Activated T-cell treated with anti-CD3 and anti-CD28 coated beads, Interleukin-2, amount 50 U/mL, for 72 hours (primary cell): Measurements from ENCODE around the gene RUVBL2. TPM values are rescaled to one million over a fixed set of nuclear protein-coding genes. Genes with fewer than 3 reads are reported as not detected.
A peak's percentile ranks its signal among the peaks of the same experiment; 100 is the strongest.

Experiments used
- ATAC-seq, 2 donors: fragments of 150-1000 bp; cut with Tn5 transposase; replicated peaks in 1 of 2; 2 replicates each; pipeline ENCODE4 v1.10.0; 2021; ENCODE audit warnings: moderate library complexity in 2 of 2, mild to moderate bottlenecking in 1 of 2
- DNase-seq, 2 donors: peaks; one replicate each; pipeline ENCODE4 v3.0.0; 2021 to 2022; ENCODE audit warnings: mixed read lengths in 1 of 2
- H3K27ac Mint-ChIP-seq: one replicate; pipeline ENCODE4 v1.8.0; 2022; ENCODE audit warnings: mild to moderate bottlenecking, moderate library complexity, mixed read lengths
- H3K27me3 Mint-ChIP-seq: one replicate; pipeline ENCODE4 v1.8.0; 2022; ENCODE audit warnings: low read depth, mixed read lengths
- H3K36me3 Mint-ChIP-seq, 2 donors: one replicate each; pipeline ENCODE4 v1.8.0; 2022; ENCODE audit warnings: mixed read lengths in 2 of 2, mild to moderate bottlenecking in 1 of 2; ENCODE audit not compliant: insufficient read depth in 2 of 2
- H3K4me1 Mint-ChIP-seq: one replicate; pipeline ENCODE4 v1.8.0; 2022; ENCODE audit warnings: low read depth, mixed read lengths
- H3K4me3 Mint-ChIP-seq, 2 donors: one replicate each; pipeline ENCODE4 v1.8.0; 2022; ENCODE audit warnings: mild to moderate bottlenecking in 2 of 2, mixed read lengths in 2 of 2, moderate library complexity in 2 of 2
- H3K9me3 Mint-ChIP-seq, 2 donors: one replicate each; pipeline ENCODE4 v1.8.0; 2022; ENCODE audit warnings: mixed read lengths in 2 of 2
- total RNA-seq, 2 donors: library from RNA; stranded (reverse); gene quantifications; one replicate each; pipeline ENCODE4 v1.2.3, GENCODE V29; 2022

The RUVBL2 gene
- total RNA-seq, 2 donors from 2014 or later, result 83.4 to 92.5 TPM

DNA sequence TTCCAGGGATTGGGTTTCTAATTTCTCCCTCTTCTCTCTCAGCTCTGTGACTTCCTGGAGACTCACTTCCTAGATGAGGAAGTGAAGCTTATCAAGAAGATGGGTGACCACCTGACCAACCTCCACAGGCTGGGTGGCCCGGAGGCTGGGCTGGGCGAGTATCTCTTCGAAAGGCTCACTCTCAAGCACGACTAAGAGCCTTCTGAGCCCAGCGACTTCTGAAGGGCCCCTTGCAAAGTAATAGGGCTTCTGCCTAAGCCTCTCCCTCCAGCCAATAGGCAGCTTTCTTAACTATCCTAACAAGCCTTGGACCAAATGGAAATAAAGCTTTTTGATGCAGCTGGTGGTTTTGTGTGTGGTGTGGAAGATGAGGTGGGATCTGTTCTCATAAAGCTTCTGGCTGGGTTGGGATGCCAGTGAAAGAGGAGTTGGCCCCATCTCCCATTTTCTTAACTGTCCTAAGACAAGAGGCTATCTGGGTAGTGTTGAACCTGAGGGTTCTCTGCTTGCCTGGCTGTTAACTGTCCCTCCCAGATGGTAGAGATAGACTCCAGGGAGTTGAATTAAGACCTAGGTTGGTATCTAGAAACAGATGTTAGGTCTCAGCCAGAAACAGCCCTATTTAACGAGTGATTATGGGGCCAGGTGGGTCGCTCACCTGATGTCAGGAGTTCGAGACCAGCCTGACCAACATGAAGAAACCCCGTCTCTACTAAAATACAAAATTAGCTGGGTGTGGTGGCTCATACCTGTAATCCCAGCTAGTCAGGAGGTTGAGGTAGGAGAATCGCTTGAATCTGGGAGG lies 26.9 kb upstream of the RUVBL2 start:
- Mint-ChIP-seq H3K9me3 (no peaks in the 10 kb centered on the region), H3K4me1 (peaks cover 67% of the 10 kb centered on the region), H3K27ac (peak overlapping the region; percentile 100), H3K4me3 (peak overlapping the region; percentile 94 to 100), H3K36me3 (peaks cover 7 to 17% of the 10 kb centered on the region in 2 donors), H3K27me3 (no peaks in the 10 kb centered on the region)
- ATAC-seq, result no peak
- peak in 1 of 2 donors; percentile 22 for DNase-seq

DNA sequence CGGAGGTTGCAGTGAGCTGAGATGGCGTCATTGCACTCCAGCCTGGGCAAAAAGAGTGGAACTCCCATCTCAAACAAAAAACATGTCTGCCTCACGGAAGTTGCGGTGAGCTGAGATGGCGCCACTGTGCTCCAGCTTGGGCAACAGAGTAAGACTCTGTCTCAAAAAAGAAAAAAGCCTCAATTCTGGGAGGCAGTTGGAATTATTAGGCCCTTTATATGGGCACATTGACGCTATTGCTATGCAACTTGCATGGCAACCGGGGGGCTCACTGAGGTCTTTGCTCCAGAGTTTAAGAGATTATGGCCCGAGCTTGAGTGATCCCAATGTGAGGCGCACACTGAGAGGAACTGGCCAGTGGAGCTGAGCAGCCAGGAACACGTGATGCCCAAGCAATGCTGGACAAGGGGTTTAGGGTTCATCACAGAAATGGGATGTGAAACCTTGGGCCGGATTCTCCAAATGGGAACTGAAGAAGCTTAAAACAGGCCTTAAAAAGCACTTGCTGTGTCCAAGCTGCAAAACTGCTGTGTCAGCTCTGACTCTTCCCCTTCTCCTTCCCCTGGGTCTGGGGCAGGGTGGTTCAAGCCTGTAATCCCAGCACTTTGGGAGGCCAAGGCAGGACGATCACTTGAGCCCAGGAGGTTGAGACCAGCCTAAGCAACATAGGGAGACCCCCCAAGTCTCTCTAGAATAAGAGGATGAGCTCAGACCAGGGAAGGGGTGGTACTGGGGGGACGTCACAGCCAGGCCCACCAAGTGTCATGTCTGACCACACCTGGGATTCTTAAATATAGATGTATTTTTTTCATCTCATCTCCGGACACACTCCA lies 26.1 kb upstream of the RUVBL2 start:
- no peak for ATAC-seq
- peaks cover 59% of the 10 kb centered on the region for H3K4me1 Mint-ChIP-seq
- H3K27me3 Mint-ChIP-seq, result no peaks in the 10 kb centered on the region
- H3K27ac Mint-ChIP-seq, result peak overlapping the region; percentile 100
- H3K9me3 Mint-ChIP-seq, result no peaks in the 10 kb centered on the region
- H3K36me3 Mint-ChIP-seq, result peaks cover 7 to 17% of the 10 kb centered on the region in 2 donors
- peak overlapping the region; percentile 94 to 100 for H3K4me3 Mint-ChIP-seq
- peak in 1 of 2 donors; percentile 18 for DNase-seq

DNA sequence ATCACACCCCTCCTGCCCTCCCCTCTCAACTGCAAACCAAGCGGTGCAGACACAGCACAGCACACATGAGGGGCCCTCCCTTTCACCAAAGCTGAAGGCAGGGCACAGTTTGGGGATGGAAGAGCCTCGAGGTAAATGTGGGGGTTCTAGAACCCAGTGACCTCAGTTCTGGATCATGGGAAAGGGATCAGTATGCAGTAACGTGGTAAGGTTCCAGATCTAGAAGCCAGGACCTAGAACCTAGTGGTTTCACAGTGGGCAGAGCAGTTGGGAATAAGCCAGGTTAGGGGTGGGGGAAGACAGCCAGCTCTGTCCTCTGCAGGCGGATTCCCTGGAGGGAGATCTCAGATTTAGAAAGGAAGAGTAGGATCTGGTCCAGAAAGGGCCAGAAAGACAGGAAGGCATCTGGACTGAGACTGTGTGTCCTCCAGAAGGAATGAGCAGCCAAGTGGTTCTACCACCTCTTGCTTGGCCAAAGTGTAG lies 25.5 kb upstream of the RUVBL2 start:
- Mint-ChIP-seq H3K27ac (peak overlapping the region; percentile 9), H3K4me1 (peaks cover 52% of the 10 kb centered on the region), H3K27me3 (no peaks in the 10 kb centered on the region), H3K9me3 (no peaks in the 10 kb centered on the region), H3K36me3 (peaks cover 9 to 19% of the 10 kb centered on the region in 2 donors), H3K4me3 (peak overlapping the region in 1 of 2 donors; percentile 28)
- DNase-seq, result no peak
- no peak for ATAC-seq

DNA sequence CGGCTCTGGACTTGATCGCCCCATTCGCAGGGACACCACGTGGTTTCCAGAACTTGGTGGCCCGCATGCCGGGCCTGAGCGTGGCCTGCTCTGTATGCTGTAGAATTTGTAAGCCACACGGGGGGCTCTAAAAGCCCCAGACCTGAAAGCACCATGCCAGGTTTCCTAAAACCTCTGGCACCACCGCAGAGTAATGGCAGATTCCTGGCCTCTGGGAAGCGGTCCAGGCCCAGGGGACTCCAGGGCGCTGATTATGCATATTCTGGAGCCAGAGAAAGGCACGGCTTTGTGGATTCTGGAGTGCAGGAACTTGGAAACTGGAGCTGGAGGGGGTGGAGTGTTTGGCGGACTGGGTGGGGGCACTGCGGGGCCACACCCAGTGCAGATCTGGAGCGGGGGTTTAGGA lies 24.9 kb upstream of the RUVBL2 start:
- ATAC-seq, result no peak
- H3K4me1 Mint-ChIP-seq, result peaks cover 46% of the 10 kb centered on the region
- no peaks in the 10 kb centered on the region for H3K9me3 Mint-ChIP-seq
- peak overlapping the region; percentile 59 for H3K27ac Mint-ChIP-seq
- no peaks in the 10 kb centered on the region for H3K27me3 Mint-ChIP-seq
- peaks cover 9 to 19% of the 10 kb centered on the region in 2 donors for H3K36me3 Mint-ChIP-seq
- H3K4me3 Mint-ChIP-seq, result no peak overlapping the region
- DNase-seq, result no peak

DNA sequence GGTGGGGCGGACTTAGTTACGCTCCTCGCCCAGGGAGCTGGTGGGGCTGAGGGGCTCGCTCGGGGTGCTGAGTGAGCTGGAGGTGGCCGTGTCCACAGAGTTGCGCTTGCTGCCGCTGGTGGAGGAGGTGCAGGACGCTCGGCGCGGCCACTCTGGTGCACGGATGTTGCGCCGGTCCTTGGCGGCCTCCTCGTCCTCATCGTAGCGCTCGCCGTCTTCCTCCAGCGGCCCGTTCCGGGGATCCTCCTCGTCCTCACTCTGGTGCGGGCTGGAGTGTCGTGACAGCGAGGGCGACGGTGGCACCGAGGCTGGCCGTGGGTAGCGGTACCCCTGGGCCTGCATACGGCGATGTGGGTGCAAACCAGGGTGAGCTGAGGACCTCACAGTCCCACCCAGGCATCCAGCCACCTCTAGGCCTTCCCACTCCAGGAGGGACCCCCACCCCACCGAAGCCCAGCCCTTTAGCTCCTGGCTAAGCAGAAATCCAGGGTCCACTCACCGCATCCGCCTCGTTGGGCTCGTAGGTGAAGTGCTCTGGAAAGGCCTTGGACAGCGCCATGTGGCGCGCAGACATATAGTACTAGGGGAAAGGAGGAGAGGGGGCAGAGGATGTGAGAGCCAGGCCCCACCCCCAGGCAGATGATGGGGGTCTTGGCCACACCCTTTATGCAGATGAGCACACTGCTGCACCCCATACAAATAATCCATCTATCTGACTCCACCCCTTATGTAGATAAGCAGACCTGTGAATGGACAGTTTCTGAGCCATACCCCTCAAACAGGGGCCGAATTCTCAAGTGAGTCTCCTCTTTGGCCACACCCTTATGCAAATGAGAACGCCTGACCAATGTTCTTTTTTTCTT lies 24.2 kb upstream of the RUVBL2 start:
- ATAC-seq (peak; percentile 3), DNase-seq (peak in 1 of 2 donors; percentile 16)
- Mint-ChIP-seq H3K27me3 (no peaks in the 10 kb centered on the region), H3K4me3 (no peak overlapping the region), H3K27ac (no peak overlapping the region), H3K9me3 (no peaks in the 10 kb centered on the region), H3K36me3 (peaks cover 9 to 19% of the 10 kb centered on the region in 2 donors), H3K4me1 (peaks cover 40% of the 10 kb centered on the region)

- Mint-ChIP-seq H3K9me3 (no peaks in the 10 kb centered on the region), H3K27me3 (no peaks in the 10 kb centered on the region), H3K27ac (peak overlapping the region; percentile 19), H3K36me3 (peaks cover 9 to 19% of the 10 kb centered on the region in 2 donors), H3K4me3 (no peak overlapping the region), H3K4me1 (peaks cover 35% of the 10 kb centered on the region)
- ATAC-seq, result no peak
- DNase-seq, result no peak
Observed at GRCh38 chr19:48970139-48970766, 23.4 kb upstream of the RUVBL2 start.

DNA sequence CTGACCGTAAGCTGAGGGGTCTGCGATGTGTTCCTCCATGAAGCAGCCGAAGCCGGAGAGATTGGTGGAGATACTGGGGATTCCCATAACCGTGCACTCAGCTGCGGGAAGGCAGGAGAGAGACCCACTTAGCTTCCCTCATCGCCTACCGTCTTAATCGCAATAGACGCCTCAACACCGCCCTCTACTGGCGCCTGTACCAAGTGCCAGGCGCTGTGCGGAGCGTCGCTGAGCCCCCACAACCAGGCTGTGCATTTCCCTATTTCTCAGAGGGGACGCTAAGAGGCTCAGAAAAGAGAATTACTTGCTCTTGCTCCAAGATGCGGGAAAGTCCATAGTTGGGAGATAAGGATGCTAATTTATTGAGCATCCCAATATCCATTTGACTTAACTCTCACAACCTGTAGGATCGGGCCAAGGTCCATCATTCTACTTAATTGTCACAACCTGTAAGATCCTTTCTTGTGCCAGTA lies 22.7 kb upstream of the RUVBL2 start:
- Mint-ChIP-seq H3K36me3 (peaks cover 9 to 13% of the 10 kb centered on the region in 2 donors), H3K27ac (no peak overlapping the region), H3K9me3 (no peaks in the 10 kb centered on the region), H3K4me3 (peak overlapping the region in 1 of 2 donors; percentile 29), H3K4me1 (peaks cover 33% of the 10 kb centered on the region), H3K27me3 (no peaks in the 10 kb centered on the region)
- ATAC-seq (peak; percentile 48 to 51), DNase-seq (peak; percentile 85 to 87)

GRCh38 chr19:48975947-48976847 lies 17.5 kb upstream of the RUVBL2 start:
- Mint-ChIP-seq H3K27me3 (no peaks in the 10 kb centered on the region), H3K36me3 (peaks cover 2 to 5% of the 10 kb centered on the region in 2 donors), H3K9me3 (no peaks in the 10 kb centered on the region), H3K4me3 (no peak overlapping the region), H3K27ac (no peak overlapping the region), H3K4me1 (peaks cover 10% of the 10 kb centered on the region)
- peak; percentile 57 to 74 for ATAC-seq
- peak in 1 of 2 donors; percentile 52 for DNase-seq

- H3K9me3 Mint-ChIP-seq, result no peaks in the 10 kb centered on the region
- DNase-seq (no peak), ATAC-seq (no peak)
- H3K27me3 Mint-ChIP-seq, result no peaks in the 10 kb centered on the region
- H3K4me3 Mint-ChIP-seq, result no peak overlapping the region
- peaks cover 2 to 5% of the 10 kb centered on the region in 2 donors for H3K36me3 Mint-ChIP-seq
- no peak overlapping the region for H3K27ac Mint-ChIP-seq
- H3K4me1 Mint-ChIP-seq, result peaks cover 10% of the 10 kb centered on the region
Observed at GRCh38 chr19:48977061-48977460, 16.6 kb upstream of the RUVBL2 start.

DNA sequence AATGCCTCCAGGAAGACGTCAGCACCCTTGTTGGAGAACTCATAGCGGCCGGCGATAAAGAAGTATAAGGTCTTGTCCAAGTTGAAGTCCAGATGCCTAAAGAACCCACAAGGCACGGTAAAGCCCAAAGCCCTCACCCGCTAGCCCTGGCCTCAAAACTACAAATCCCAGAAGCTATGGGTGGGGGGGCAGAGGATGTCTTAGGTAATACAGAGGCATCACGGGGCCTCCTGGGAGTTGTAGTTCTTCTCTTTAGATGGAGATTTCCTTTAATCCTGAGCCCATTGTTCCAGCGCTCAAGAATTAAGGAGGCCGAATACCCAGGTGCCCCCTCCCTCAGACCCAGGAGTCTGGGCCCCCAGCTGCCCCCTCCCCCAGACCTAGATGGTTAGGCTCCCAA lies 11.4 kb upstream of the RUVBL2 start:
- Mint-ChIP-seq H3K4me3 (no peak overlapping the region), H3K27ac (no peak overlapping the region), H3K36me3 (peaks cover 0 to 4% of the 10 kb centered on the region in 2 donors), H3K4me1 (peaks cover 3% of the 10 kb centered on the region), H3K27me3 (no peaks in the 10 kb centered on the region), H3K9me3 (no peaks in the 10 kb centered on the region)
- DNase-seq (no peak), ATAC-seq (no peak)

- Mint-ChIP-seq H3K36me3 (peaks cover 3 to 5% of the 10 kb centered on the region in 2 donors), H3K27me3 (no peaks in the 10 kb centered on the region), H3K9me3 (no peaks in the 10 kb centered on the region), H3K27ac (no peak overlapping the region), H3K4me1 (peaks cover 15% of the 10 kb centered on the region), H3K4me3 (no peak overlapping the region)
- ATAC-seq (no peak), DNase-seq (no peak)
Observed at GRCh38 chr19:48985711-48986110, 8.0 kb upstream of the RUVBL2 start.
